UCSD-AML1 (cell line): ENCODE measurements around the gene LELP1.

ENCODE experiments used
- DNase-seq: peaks from one replicate; lab custom pipeline; 2025; ENCODE audit not compliant: unreplicated experiment; lab: John Stamatoyannopoulos, UW

Gene LELP1

DNA sequence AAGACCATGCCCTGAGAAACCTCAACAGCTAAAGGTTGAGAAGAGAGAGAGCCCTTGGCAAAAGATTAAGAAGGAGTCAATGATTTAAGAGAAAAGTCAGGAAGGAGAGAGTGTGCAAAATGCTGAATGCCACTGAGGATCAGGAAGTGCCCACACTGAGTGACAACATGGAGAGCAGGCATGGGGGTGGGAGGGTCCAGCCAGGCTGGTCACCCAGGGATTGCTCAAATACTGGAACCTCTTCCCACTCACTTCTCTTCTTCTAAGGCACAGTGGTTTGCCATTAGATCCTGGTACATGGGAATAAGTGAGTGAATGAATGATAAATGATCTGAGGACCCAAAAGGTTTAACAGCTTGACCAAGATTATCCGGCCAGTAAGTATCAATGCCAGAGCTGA lies 25.3 kb downstream of the LELP1 start:
- DNase-seq = no peak

- DNase-seq = peak; percentile 38
These were observed 26.0 kb downstream of the LELP1 start for GRCh38 chr1:153229076-153229829.

GRCh38 chr1:153231363-153231762 lies 28.1 kb downstream of the LELP1 start:
- DNase-seq = no peak

GRCh38 chr1:153231785-153232184 lies 28.6 kb downstream of the LELP1 start:
- DNase-seq = peak; percentile 37

GRCh38 chr1:153232553-153232952 lies 29.3 kb downstream of the LELP1 start:
- DNase-seq = no peak

GRCh38 chr1:153233448-153233847 lies 30.2 kb downstream of the LELP1 start:
- no peak for DNase-seq

GRCh38 chr1:153238527-153238926 lies 35.3 kb downstream of the LELP1 start:
- no peak for DNase-seq

- DNase-seq = no peak
These were observed 38.9 kb downstream of the LELP1 start for GRCh38 chr1:153242160-153242559.

- no peak for DNase-seq
These were observed 42.2 kb downstream of the LELP1 start for GRCh38 chr1:153245466-153245865.

DNA sequence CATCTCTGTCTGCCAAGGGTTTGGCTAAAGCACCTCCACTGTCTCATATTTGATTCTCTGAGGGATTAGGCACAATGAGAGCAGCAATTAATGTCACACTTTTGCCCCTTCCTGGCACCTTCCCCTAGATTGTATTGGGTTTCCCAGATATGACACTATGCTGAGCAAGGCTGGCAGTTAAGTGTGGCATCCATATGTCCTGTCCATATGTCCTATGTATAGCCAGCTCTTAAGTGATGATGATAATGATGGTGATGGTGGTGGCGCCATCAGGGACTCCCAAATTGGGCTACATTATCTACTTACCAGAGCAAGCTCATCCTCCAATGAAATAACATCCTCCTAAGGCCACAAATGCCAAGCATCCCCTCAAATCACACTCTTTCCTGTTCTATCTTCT lies 42.8 kb downstream of the LELP1 start:
- DNase-seq = no peak

DNA sequence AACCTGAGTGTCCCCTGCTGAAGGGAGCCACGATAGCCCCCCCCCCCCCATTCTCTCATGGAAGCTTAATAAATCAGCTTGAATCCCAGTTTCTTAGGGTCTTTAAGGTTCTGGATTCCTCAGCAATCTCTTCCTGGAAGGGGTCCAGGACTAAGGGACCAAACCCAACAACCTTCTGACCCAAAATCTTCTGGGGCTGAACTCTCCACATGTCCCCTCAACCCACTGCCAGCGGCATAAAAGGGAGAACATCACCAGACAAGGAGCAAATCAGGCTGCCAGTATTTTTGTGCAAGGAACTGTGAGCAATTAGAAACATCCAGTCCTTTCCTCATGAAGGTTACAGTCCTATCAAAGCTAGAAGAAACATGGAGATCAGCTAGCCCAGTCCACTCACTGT lies 43.6 kb downstream of the LELP1 start:
- DNase-seq = no peak

DNA sequence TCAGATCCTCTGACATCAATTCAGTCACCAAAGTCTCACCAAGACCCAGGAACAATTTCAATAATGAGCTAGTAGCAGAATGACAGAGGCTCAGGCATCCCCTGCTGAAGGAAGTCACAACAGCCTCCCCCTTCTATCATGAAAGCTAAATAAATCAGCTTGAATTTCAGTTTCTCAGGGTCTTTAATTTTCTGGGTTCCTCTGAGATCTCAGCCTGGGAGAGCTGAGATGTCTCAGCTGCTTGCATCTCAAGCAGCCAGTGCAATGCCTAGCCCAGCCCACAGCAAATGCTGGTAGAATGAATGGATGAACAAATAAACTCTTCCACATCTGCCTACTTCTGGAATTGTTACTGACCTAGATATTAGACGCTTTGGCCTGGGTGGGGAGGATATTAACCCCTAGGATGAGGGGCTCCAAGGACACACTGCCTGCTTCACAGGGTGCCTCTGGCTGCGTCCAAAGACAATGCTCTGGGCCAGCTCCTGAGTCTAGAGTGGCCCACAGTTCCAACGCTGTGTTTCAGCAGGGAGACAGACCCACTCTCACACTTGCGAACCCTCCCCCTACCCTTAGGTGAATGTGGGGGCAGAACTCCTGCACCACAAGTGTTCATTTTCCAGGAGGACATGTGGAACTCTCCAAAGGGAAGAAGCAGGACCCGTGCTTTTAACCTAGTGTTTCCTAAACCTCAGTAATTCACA lies 45.1 kb downstream of the LELP1 start:
- DNase-seq = no peak

GRCh38 chr1:153250166-153250565 lies 46.9 kb downstream of the LELP1 start:
- no peak for DNase-seq

DNA sequence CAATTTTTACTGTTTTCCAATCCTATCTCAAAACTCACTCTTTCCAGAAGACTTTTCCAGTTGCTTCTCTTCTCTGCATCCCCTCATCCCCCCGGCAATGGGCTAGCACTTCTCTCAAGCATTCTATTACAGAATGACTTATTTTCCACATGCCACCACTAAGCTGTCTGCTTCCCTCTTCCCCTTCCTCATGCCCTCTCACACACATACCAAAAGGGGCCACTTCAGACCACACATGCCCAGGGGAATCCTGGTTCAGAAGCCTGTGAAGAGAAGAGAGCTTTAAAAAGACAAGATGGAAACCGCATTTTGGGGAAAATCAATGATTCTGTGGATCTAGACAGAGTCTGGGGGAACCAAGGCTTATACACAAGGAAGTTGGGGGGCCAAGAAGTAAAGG lies 47.9 kb downstream of the LELP1 start:
- DNase-seq = no peak

DNA sequence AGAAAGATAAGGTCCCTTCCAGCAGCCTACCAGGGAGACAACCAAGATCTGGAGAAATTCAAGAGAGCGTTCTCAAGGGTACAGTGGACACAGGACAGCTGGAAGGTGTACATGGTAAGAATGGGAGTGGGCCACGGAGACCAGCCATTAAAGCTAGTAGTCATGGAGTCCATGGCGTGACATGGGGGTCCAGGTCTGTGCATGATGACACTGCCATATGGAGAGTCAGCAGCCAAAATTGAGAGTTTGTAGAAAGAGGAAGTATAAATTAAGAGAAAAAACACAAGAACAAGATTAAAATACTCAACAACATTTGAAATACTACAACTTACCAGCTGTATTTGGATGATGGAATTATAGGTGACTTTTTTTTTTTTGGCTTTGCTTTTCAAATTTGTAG lies 48.3 kb downstream of the LELP1 start:
- DNase-seq = no peak

DNA sequence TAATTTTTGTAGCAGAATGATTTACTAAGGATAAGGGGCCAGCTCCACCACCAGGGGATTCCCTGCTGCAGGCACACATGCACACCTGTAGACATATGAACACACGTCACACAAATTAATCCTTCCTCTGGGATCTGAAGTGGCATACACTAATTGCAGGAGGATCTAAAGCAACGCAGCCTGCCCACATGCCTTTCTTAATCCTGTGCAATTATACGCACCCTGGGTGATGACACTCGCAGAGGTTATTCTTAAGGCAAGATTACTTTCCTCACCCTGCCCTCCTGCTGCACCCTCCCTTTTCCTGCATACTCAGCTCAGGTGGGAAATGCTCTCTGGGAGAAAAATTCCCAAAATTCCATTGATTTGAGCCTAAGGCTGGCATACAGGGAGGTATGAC lies 48.8 kb downstream of the LELP1 start:
- no peak for DNase-seq

- DNase-seq = no peak
These were observed 49.8 kb downstream of the LELP1 start for GRCh38 chr1:153253076-153253475.

DNA sequence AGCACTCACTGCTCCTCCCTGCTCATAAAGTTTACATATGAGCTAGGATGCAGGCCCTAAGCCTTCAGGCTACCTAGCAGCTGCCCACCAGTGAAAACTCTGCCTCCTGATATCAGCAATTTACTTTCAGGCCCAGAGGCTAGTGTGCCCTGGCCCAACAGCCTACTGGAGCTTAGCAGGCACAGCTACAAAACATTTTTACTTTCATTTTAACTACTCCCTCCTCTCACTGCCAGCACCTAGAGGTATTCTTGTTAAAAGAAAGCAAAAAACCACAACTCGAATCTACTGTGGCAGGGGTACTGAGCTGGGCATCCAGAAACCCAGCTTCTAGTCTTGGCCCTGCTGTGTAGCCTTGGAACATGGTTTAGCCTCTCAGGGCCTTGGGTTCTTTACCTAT lies 50.5 kb downstream of the LELP1 start:
- DNase-seq = no peak
